Left cardiac atrium (tissue), 4 donors: Measurements from ENCODE around the gene DEFB112. TPM values are rescaled to one million over a fixed set of nuclear protein-coding genes. Genes with fewer than 3 reads are reported as not detected.

Experiments
- ATAC-seq, 2 donors: fragments of 200-7000 bp; cut with Tn5 transposase; one replicate each; pipeline ENCODE4 v1.9.1; 2020; ENCODE audit warnings: mild to moderate bottlenecking in 2 of 2, moderate library complexity in 2 of 2
- DNase-seq: peaks from one replicate; pipeline ENCODE4 v3.0.0-alpha.2; 2020
- intact Hi-C, 2 donors: fragments of 100-400 bp; cut with DNase I; formaldehyde crosslinking; loops; one replicate each; pipeline versions ENCODE4 v1.14.1 to v1.15.1; 2022 to 2023
- total RNA-seq, 2 donors: library from RNA; stranded (reverse); fragmentation: NEBNext Ultra II Directional; extraction: Animal tissue kit (Norgen Biotek cat#: 25700); gene quantifications; one replicate each; pipeline ENCODE4 v1.2.1, GENCODE V29; 2021
- donor health status: DM: no; HTN: yes; CAD: no.
- donor health status: DM: no; HTN: yes; CAD: no; lungs with severe emphysema.
- donor health status: DM: yes; HTN: yes; CAD: no.
- donor health status: Dilated cardiomyopathy.

The DEFB112 gene
- total RNA-seq, 2 donors from 2014 or later = not detected

- no peak for ATAC-seq
- intact Hi-C loops = no loop called here
These were observed 27.8 kb downstream of the DEFB112 start, which contains the start of gene DEFB110 for GRCh38 chr6:50021894-50022293. Gene DEFB110, minus strand, starts transcription at chr6:50021994. Its CDS starts 59 bp downstream, at chr6:50021935.

GRCh38 chr6:50007819-50008218 is 41.9 kb downstream of the DEFB112 start:
- intact Hi-C loops = no loop called here
- ATAC-seq = no peak
- DNase-seq = no peak

More at GRCh38 chr6:50021894-50022293, 27.8 kb downstream of the DEFB112 start, which contains the start of gene DEFB110:
- DNase-seq = no peak

- no peak for ATAC-seq
- DNase-seq = no peak
- intact Hi-C loops = no loop called here
These were observed 46.6 kb downstream of the DEFB112 start for GRCh38 chr6:50003139-50003538.

- DNase-seq (no peak), ATAC-seq (no peak)
- intact Hi-C loops = no loop called here
These were observed 54.5 kb downstream of the DEFB112 start for GRCh38 chr6:49995278-49995677.

Other genes with a start within 250 kb of the DEFB112 start
- not detected for gene CRISP1, start 183.4 kb downstream of the DEFB112 start, total RNA-seq
- gene DEFB114, start 85.8 kb downstream of the DEFB112 start, total RNA-seq = not detected
- not detected for gene DEFB113, start 80.3 kb downstream of the DEFB112 start, total RNA-seq
- not detected for gene DEFB110, start 27.9 kb downstream of the DEFB112 start, total RNA-seq